ENCODE results near the gene TTYH1.
"Not testable (repeated sequence)": the region's sequence is repeated elsewhere in the genome, so short reads cannot be mapped to it uniquely, and the experiment has no call there.

TTYH1 gene

DNA sequence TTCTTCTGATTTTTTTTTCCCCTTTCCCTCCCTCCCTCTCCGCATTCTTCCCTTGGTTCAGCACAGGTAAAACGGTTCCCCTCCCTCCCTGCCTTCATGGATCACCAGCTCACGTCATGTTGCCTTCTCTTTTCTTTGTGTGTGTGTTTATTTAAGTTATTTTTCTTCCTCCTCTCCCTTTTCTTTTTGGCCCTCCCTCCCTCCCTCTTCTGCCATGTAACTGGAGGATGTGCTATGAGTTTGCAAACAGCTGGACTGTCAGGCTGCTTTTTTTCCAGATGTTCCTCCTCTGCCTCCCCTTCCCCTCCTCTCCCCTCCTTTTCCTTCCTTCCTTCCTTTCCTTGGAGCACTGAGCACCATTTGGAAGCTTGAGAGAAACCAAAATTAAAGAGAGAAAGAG lies 46.3 kb downstream of the TTYH1 start:
- no peak for DNase-seq

GRCh38 chr19:54462047-54462654 lies 46.9 kb downstream of the TTYH1 start:
- no peak for DNase-seq

- DNase-seq: no peak
These were observed 47.6 kb downstream of the TTYH1 start for GRCh38 chr19:54462655-54463530.

DNA sequence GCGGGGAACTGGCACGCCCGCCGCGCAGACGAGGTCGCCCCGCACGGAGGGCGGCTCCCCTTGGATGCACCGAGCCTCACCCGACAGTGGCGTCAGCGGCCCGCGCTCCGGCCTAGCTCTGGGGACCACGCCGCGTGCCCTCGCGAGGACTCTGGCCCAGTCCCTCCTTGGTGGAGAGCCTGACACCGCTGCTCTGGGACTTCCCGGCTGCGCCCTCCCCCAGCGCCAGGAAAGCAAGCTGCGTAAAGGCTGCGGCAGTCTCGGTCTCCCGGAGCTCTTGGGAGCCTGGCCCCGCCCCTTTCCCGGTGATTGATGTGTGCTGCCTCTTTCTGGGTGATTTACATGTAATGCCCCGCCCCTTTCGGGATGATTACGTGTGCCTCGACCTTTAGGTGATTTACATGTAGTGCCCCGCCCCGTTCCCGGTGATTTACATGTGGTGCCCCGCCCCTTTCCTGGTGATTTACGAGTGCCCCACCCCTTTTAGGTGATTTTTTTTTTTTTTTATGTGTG lies 48.3 kb downstream of the TTYH1 start, which contains the start of gene LENG9:
Gene LENG9 (minus strand): TSS at position 248 of the 513 bp plus-strand sequence. CDS start 252 bp downstream, outside the sequence.
- DNase-seq: peak; percentile 80

DNA sequence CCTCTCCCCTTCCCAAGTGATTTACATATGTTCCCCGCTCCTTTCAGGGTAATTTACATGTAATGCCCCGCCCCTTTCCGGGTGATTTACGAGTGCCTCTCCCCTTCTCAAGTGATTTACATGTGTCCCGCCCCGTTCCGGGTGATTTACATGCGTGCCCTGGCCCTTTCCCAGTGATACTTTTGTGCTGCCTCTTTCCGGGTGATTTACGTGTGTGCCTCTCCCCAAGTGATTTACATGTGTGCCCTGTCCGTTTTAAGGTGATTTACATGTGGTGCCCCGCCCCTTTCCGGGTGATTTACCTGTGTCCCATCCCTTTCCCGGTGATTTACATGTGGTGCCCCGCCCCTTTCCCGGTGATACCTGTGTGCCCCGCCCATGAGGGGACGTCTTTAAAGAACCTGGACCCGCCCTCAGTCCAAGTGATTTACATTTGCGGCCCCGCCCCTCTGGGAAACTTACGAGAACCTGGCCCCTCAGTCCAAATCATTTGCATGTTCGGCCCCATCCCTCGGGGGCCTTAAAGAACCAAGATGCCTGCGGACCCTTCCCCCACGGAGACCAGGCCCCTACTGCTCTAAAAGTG lies 48.9 kb downstream of the TTYH1 start:
- peak; percentile 82 for DNase-seq

- DNase-seq: peak; percentile 82
These were observed 49.6 kb downstream of the TTYH1 start for GRCh38 chr19:54464630-54465425.

DNA sequence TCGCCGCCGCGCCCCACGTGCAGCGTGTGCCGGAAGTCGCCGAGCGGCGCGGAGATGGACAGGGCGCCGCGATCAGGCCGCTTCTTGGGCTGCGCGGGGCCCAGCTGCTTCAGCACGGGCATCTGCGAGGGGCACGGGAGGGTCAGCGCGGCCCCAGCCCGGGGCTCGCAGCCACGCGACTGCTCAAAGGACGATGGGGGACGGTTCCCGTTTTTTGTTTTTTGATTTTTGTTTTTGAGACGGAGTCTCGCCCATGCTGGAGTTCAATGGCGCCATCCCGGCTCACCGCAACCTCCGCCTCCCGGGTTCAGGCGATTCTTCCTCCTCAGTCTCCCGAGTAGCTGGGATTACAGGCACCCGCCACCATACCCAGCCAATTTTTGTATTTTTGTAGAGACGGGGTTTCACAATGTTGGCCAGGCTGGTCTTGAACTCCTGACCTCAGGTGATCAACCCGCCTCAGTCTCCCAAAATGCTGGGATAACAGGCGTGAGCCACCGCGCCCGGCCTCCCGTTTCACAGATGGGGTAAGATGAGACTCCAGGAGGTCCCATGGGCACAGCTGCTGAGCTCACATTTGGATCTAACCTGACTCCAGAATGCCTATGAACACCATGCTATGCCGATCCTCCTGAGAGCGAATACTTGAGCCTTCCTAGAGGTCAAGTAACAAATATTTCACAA lies 50.3 kb downstream of the TTYH1 start:
- DNase-seq: no peak

- DNase-seq: not testable (repeated sequence)
These were observed 50.8 kb downstream of the TTYH1 start for GRCh38 chr19:54466110-54466480.

DNA sequence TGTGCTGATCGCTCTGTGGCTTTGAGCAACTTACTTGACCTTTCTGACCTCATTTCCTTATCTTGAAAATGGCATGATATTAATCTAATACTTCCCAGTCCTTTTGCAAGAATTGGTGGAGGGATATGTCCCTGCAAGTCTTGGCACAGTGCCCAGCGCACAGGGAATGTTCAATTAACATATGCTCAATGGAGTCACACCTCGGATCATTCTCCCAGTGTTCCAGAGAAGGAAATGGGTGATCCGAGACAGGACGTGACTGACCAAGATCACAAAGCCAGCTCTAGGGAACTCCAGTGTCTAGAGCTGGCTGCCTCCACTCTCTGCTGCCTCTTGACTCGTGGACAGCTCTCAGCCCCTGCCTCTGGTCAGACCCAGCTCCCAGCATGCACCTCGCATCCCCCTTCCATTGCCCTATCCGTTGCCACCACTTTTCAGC lies 54.3 kb downstream of the TTYH1 start:
- DNase-seq: no peak

DNA sequence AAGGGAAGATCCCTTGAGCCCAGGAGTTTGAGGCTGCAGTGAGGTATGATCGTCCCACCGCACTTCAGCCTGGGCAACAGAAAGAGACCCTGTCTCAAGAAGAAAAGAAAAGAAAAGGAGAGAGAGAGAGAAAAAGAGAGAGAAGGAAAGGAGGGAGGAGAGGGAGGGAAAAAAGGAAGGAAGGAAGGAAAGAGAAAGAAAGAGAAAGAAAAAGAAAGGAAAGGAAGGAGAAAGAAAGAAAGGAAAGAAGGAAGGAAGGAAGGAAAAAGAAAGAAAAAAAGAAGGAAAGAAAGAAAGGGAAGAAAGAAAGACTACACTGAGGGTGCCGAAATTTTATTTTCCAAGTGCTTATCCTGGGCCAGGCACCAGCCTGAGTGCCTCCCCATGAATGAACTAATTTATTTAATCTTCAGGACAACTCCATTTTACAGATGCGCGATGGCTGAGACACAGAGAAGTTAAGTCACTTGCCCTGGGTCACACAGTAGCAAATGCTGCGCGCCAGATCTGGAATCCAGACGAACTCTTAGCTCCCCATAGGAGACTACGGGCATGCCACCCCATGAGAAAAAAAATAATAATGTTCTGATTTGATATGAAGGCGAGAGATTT lies 55.1 kb downstream of the TTYH1 start:
- no peak for DNase-seq

DNA sequence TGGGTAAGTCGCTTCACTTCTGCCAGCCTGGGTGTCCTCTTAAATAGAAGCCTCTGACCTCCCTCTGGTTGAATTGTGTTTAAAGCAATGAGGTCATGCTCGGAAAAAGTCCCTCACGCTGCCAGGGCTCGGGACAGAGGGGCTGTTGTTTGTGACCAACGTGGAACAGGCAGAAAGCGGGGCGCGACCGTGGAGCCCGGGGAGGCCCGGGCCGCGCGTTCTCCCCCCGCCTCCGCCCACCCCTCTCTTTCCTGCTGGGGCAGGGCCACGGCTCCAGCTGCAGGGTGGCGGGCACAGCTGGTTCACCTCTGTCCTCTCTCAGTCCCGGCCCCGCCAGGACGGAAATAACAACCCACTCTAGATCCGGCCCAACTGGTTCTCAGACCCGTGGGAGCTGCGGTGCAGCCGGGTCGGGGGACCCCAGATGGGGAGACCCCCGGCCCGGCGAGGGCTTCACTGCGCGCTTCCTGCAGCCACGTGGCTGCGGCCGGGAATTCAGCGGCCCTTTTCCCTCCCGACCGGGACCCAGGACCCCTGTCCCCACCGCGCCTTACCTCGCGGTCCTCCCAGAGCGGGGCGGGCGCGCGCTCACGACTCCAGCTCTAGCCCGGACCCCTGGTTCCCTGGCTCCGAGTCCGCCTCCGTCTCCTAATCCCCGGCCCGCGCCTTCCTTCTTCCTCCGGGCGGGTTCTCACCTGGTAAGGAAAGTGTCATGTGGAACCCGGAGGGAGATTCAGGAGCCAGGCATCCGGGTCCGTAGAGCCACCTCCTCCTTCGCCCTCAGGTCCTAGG lies 55.9 kb downstream of the TTYH1 start:
- no peak for DNase-seq

- no peak for DNase-seq
These were observed 58.0 kb downstream of the TTYH1 start, which contains the start of gene CDC42EP5 for GRCh38 chr19:54473071-54473891. CDC42EP5 (minus strand) TSS chr19:54473296; CDS start chr19:54465547, 7,749 bp downstream.

DNA sequence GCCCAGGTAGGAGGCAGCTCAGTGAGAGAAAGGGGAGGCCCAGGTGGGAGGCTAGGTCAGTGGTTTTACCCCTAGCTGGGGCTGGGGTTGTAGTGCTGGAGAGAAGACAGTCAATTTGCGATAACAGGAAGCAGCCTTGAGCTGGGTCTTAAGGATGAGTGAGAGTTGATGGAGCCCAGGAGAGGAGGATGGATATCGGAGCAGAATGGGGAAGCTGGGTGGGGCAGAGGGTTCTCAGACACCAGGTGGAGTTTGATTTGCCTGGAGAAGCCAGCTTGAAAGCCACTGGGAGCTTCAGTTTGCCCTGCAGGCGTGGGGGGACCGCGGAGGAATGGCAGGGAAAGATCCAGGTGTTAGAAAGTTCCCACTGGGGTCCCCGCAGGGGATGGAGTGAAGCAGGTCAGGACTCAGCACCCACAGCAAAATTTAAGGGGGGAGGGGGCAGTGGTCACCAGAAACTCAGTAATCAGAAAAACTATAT lies 58.7 kb downstream of the TTYH1 start:
- no peak for DNase-seq

GRCh38 chr19:54475706-54476105 lies 60.4 kb downstream of the TTYH1 start:
- no peak for DNase-seq

GRCh38 chr19:54477650-54478049 lies 62.4 kb downstream of the TTYH1 start:
- no peak for DNase-seq

DNA sequence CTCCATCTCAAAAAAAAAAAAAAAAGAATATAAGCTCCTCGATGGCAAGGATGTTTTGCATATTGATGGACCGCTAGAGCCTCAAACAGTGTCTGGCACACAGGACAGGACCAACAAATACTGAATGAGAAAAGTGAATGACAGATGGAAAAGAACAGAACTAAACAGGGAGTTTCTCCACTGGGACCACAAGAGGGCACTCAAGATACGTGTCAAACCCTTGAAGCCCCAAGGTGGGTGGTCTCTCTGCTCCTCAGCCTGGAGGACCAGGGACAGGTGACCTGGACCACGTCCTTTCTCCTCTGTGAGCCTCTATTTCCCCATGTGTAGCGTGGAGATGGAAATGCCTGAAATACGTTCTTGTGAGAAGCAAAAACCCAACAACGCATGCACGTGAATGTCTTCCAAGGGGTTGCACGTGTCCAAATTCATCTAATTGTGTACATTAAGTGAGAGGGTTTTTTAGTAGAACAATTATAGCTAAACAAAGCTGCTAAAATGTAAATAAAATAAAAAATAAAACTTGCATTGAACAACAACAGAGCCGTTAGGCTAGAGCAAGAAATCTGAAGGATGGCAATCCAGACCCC lies 63.5 kb downstream of the TTYH1 start:
- DNase-seq: peak; percentile 45

DNA sequence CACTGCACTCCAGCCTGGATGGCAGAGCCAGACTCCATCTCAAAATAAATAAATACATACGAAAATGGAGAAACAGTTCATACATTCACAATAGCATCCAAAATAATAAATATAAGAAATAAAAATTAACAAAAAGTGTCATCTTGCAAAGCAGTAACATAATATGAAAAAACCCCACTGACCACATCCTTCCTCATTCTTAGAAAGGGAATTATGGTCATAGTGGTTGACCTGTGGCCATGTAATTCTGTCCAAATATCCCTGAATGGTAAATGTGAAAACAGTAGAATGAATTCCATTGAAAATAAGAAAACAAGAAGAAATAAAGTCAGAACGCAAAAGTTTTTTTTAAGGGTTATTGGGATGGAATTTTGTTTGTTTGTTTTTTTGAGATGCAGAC lies 64.8 kb downstream of the TTYH1 start:
- DNase-seq: no peak

DNA sequence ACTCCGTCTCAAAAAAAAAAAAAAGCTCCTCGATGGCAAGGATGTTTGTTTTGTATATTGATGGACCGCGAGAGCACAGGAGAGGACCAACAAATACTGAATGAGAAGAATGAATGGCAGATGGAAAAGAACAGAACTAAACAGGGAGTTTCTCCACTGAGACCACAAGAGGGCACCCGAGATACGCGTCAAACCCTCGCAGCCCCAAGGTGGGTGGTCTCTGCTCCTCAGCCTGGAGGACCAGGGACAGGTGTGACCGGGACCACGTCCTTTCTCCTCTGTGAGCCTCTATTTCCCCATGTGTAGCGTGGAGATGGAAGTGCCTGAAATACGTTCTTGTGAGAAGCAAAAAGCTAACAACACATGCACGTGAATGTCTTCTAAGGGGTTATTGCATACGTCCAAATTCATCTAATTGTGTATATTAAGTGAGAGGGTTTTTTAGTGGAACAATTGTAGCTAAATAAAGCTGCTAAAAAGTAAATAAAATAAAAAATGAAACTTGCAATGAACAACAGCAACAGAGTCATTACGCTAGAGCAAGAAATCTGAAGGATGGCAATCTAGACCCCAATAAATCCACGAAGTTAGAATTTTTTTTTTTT lies 66.2 kb downstream of the TTYH1 start:
- DNase-seq: peak; percentile 41

GRCh38 chr19:54482889-54483288 lies 67.6 kb downstream of the TTYH1 start:
- DNase-seq: no peak

Measured in KG1 (cell line).